G401.6 (cell line): ENCODE measurements around the gene COL17A1.
A peak's percentile ranks its signal among the peaks of the same experiment; 100 is the strongest.

Experiments used
- FAIRE-seq: peaks from 2 replicates; lab custom pipeline; 2012; peaks lifted over from hg19 to GRCh38; lab: Jason Lieb, UNC

Gene COL17A1

DNA sequence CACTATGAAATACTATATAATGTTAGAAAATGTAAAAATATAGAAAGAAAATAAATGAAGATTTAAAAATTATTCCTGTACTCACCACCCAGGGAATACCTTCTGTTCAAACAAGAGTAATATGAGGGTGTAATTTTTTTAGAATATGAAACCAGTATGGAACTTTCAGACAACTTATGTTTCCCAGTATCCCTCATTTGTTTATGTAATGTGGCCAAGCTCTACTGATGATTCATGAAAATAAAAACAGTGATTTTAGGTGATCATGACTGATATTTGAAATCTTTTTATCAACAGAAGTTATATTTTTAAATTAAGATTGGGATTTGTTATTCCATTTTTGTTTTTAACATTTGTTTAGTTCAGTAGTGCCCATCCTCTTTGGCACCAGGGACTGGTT lies 100.0 kb downstream of the COL17A1 start:
- peak; percentile 54 for FAIRE-seq

DNA sequence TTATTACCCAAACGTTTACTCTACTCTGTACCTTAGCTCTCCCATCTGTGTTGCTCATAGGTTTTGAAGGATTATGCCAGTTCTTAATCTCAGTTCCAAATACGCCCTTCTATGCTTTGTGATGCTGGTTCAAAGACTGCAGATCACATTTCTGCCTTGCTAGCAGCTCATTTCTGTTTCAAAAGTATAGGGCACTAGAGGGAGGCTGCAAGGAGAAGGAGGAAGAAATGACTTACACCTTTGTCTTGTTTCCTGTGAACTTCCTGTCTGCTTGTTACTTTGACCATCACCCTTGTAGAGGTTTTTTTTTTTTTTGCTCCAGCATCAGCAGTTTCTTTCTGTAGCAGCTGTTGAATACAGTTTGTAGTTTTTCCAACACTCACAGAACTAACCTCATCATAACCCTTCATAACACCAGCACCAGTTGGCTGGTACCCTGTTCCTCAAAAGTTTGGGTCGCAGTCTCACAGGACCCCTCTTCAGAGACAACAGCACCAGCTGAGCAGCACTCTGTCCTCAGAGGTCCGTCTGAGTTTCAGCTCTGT lies 102.2 kb downstream of the COL17A1 start:
- no peak for FAIRE-seq

DNA sequence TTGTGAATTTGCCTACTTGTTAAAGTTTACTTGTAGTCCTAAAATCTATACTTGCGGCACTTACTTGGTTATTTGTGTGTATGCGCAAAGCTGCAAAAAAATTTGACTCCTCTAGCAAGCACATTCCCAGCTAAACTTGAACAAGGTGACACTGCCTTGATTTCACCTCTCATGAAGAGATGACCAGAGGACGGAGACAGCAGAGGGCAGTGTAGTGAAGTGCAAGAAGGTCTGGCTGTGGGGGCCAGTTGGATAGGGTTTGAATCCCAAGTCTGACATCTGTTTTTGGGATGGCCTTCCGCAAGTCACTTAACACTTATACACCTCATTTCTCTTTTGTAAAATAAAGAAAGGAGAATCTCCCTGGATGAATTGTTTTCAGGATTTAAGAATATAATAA lies 103.0 kb downstream of the COL17A1 start:
- no peak for FAIRE-seq
